GM23338 (cell line): ENCODE data around the gene LEAP2.

Experiments used
- CREB1 ChIP-seq: fragments of 250-450 bp; sonication (Bioruptor Pico); IDR thresholded peaks from 2 replicates; pipeline ENCODE4 v1.5.0; 2020; ENCODE audit warnings: low read depth, mild to moderate bottlenecking, moderate library complexity
- CTCF ChIP-seq, 2 experiments: fragments of 200-600 bp in 1 of 2; sonication (generic) in 1 of 2; conservative IDR thresholded peaks; 2 replicates each; pipeline versions ENCODE4 v1.5.1 to v1.6.1; 2016 to 2017; ENCODE audit warnings: antibody characterized with exemption in 2 of 2, low read depth in 2 of 2, mild to moderate bottlenecking in 2 of 2, moderate library complexity in 1 of 2
- ETS1 ChIP-seq: IDR thresholded peaks from 2 replicates; pipeline ENCODE4 v1.6.1; 2016; ENCODE audit warnings: antibody characterized with exemption
- EZH2 ChIP-seq: fragments of 200-600 bp; sonication (generic); IDR thresholded peaks from one replicate; pipeline ENCODE4 v1.8.0; 2017; ENCODE audit warnings: antibody characterized with exemption, mild to moderate bottlenecking, low read depth; ENCODE audit not compliant: unreplicated experiment
- EZH2phosphoT487 ChIP-seq: fragments of 200-600 bp; sonication (generic); IDR thresholded peaks from one replicate; pipeline ENCODE4 v1.8.1; 2018; ENCODE audit warnings: antibody characterized with exemption; ENCODE audit not compliant: unreplicated experiment
- POLR2AphosphoS5 ChIP-seq: IDR thresholded peaks from 2 replicates; pipeline ENCODE4 v1.6.1; 2016; ENCODE audit warnings: antibody characterized with exemption, low read depth
- TF ChIP-seq, protein P1 (sequence below): IDR thresholded peaks from one replicate; pipeline ENCODE4 v1.6.1; 2018; ENCODE audit warnings: antibody characterized with exemption; ENCODE audit not compliant: unreplicated experiment

DNA sequence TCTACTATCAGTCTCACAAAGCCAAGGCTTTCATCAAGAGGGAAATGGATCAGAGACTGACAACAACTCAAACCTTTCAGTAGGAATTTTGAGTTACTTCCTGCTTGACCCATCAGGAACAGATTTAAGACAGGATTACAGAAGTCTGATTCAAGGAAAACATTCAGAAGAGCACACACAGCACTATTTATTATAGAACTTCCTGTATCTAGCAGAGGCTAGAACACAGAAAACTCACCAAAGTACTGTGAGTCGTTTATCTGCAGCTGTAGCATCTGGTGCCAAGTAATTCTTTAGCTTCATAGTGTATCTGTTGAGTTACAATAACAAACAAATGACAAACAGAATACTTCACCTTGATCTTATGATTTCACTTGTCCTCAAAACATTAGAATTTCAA, 13.8 kb downstream of the LEAP2 start:
- TF ChIP-seq CTCF (conservative IDR thresholded peaks at IDR 0.05; ENCODE audit: low read depth in 2 of 2) (no peak), POLR2AphosphoS5 (no peak), CREB1 (no peak), EZH2 (no peak), EZH2phosphoT487 (no peak), ETS1 (no peak)
- TF ChIP-seq, protein P1, sequence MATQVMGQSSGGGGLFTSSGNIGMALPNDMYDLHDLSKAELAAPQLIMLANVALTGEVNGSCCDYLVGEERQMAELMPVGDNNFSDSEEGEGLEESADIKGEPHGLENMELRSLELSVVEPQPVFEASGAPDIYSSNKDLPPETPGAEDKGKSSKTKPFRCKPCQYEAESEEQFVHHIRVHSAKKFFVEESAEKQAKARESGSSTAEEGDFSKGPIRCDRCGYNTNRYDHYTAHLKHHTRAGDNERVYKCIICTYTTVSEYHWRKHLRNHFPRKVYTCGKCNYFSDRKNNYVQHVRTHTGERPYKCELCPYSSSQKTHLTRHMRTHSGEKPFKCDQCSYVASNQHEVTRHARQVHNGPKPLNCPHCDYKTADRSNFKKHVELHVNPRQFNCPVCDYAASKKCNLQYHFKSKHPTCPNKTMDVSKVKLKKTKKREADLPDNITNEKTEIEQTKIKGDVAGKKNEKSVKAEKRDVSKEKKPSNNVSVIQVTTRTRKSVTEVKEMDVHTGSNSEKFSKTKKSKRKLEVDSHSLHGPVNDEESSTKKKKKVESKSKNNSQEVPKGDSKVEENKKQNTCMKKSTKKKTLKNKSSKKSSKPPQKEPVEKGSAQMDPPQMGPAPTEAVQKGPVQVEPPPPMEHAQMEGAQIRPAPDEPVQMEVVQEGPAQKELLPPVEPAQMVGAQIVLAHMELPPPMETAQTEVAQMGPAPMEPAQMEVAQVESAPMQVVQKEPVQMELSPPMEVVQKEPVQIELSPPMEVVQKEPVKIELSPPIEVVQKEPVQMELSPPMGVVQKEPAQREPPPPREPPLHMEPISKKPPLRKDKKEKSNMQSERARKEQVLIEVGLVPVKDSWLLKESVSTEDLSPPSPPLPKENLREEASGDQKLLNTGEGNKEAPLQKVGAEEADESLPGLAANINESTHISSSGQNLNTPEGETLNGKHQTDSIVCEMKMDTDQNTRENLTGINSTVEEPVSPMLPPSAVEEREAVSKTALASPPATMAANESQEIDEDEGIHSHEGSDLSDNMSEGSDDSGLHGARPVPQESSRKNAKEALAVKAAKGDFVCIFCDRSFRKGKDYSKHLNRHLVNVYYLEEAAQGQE: no peak
